ENCODE measurements around the gene SCUBE1.

DNA sequence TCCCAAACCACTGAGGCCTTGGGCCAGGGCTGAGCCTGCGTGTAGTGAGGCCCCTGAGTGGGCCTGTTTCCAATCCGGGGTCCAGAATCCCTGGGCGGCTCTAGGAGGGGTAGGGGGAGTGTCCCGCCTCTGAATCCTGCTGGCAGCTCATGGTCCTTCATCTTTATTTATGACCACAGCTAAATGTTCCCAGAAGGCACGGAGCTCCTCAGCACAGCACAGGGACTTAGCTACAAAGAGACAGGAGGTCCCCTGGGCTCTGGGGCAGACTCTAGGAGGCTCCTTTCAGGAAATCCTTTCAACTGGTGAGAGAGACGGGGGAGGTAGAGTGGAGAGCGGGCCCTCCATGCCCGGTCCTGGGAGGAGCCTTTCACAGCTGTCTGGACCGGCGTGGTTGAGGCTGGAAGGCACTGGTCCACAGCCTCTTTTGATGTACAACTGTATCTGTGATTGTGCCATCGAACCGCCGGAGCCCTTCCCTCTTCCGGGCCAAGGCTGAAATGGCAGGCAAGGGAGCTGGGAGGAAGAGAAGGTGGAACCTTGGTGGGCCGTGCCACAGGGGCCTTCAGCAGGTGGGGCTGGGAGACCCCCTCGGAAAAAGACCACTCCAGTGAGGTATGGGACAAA is 46.8 kb downstream of the SCUBE1 start:
- no peak for TF ChIP-seq EZH2 (IDR thresholded peaks at IDR 0.05)
- no peak for TF ChIP-seq POLR2A (IDR thresholded peaks at IDR 0.05; ENCODE audit: borderline replicate concordance, extremely low read depth, insufficient read depth, insufficient read length)
- TF ChIP-seq, protein P1, sequence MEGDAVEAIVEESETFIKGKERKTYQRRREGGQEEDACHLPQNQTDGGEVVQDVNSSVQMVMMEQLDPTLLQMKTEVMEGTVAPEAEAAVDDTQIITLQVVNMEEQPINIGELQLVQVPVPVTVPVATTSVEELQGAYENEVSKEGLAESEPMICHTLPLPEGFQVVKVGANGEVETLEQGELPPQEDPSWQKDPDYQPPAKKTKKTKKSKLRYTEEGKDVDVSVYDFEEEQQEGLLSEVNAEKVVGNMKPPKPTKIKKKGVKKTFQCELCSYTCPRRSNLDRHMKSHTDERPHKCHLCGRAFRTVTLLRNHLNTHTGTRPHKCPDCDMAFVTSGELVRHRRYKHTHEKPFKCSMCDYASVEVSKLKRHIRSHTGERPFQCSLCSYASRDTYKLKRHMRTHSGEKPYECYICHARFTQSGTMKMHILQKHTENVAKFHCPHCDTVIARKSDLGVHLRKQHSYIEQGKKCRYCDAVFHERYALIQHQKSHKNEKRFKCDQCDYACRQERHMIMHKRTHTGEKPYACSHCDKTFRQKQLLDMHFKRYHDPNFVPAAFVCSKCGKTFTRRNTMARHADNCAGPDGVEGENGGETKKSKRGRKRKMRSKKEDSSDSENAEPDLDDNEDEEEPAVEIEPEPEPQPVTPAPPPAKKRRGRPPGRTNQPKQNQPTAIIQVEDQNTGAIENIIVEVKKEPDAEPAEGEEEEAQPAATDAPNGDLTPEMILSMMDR (IDR thresholded peaks at IDR 0.05 in 2 of 3, conservative IDR thresholded peaks at IDR 0.05 in 1 of 3; ENCODE audit: borderline replicate concordance in 1 of 3, insufficient read depth in 1 of 3, low read depth in 2 of 3, low read length in 2 of 3): no peak
- TF ChIP-seq EGR1 (IDR thresholded peaks at IDR 0.05; ENCODE audit: low read depth): no peak
- no peak for TF ChIP-seq RAD21 (IDR thresholded peaks at IDR 0.05; ENCODE audit: low read depth)

Data from HCT116 (cell line).